Measurements from ENCODE around the gene CGNL1.

Gene CGNL1

GRCh38 chr15:57477736-57478522 lies 101.6 kb downstream of the CGNL1 start:
- no peaks in the 10 kb centered on the region for H3K79me1 ChIP-seq (ENCODE audit: low read depth, low read length)
- no peak overlapping the region for H3K9ac ChIP-seq (ENCODE audit: low read depth, low read length, poor library complexity)
- no peak overlapping the region for H3K4me2 ChIP-seq (ENCODE audit: insufficient read depth, low read length, poor library complexity, severe bottlenecking)
- H4K8ac ChIP-seq (ENCODE audit: low read depth, low read length), result no peak overlapping the region
- no peak overlapping the region for H2BK120ac ChIP-seq (ENCODE audit: low read depth, low read length)
- no peak overlapping the region for H2BK5ac ChIP-seq (ENCODE audit: low read length)
- no peak overlapping the region for H2BK12ac ChIP-seq (ENCODE audit: low read length)
- H3K4me3 ChIP-seq (ENCODE audit: low read length in 2 of 2), result no peak overlapping the region
- no peak overlapping the region for H3K14ac ChIP-seq (ENCODE audit: low read length)
- peak overlapping the region; percentile 30 for H3K18ac ChIP-seq (ENCODE audit: low read length)
- no peak overlapping the region for H2BK15ac ChIP-seq (ENCODE audit: low read length)
- no peak overlapping the region for H4K91ac ChIP-seq (ENCODE audit: low read depth, low read length, poor library complexity)
- no peak overlapping the region for H3K23ac ChIP-seq (ENCODE audit: low read depth, low read length, poor library complexity)
- no peak for DNase-seq (ENCODE audit: low spot score)
- no peaks in the 10 kb centered on the region for H3K36me3 ChIP-seq (replicated peaks in 1 of 2; ENCODE audit: control insufficient read depth in 2 of 2, insufficient read depth in 2 of 2, low read length in 2 of 2)
- H3K27me3 ChIP-seq (ENCODE audit: control insufficient read depth in 3 of 3, insufficient read depth in 3 of 3, low read depth in 1 of 3, low read length in 3 of 3), result no peaks in the 10 kb centered on the region
- H3K27ac ChIP-seq (replicated peaks; ENCODE audit: low read length), result no peak overlapping the region
- peak overlapping the region; percentile 67 for H2AFZ ChIP-seq (ENCODE audit: low read length)
- peaks cover 0 to 3% of the 10 kb centered on the region in 2 donors for H3K9me3 ChIP-seq (replicated peaks in 1 of 2; ENCODE audit: control insufficient read depth in 2 of 2, insufficient read depth in 1 of 2, low read depth in 1 of 2, low read length in 2 of 2)
- WGBS, 2 donors (ENCODE audit: extremely low coverage in 2 of 2, insufficient read length in 2 of 2, insufficient replicate concordance in 1 of 2), result no CpG with 5 or more reads among the region's 9 CpGs
- no peak overlapping the region for H2AK5ac ChIP-seq (ENCODE audit: low read depth, low read length)
- peaks cover 10 to 21% of the 10 kb centered on the region in 2 donors for H3K4me1 ChIP-seq (ENCODE audit: control insufficient read depth in 2 of 2, insufficient read depth in 1 of 2, low read depth in 1 of 2, low read length in 2 of 2)
- no peak overlapping the region for H3K4ac ChIP-seq (ENCODE audit: low read length)

GRCh38 chr15:57479005-57479404 lies 102.7 kb downstream of the CGNL1 start:
- Histone ChIP-seq H3K4me2 (ENCODE audit: insufficient read depth, low read length, poor library complexity, severe bottlenecking) (no peak overlapping the region), H3K36me3 (replicated peaks in 1 of 2; ENCODE audit: control insufficient read depth in 2 of 2, insufficient read depth in 2 of 2, low read length in 2 of 2) (no peaks in the 10 kb centered on the region), H3K27ac (replicated peaks; ENCODE audit: low read length) (no peak overlapping the region), H3K23ac (ENCODE audit: low read depth, low read length, poor library complexity) (no peak overlapping the region), H3K79me1 (ENCODE audit: low read depth, low read length) (no peaks in the 10 kb centered on the region), H3K14ac (ENCODE audit: low read length) (no peak overlapping the region), H4K91ac (ENCODE audit: low read depth, low read length, poor library complexity) (no peak overlapping the region), H2AK5ac (ENCODE audit: low read depth, low read length) (no peak overlapping the region), H3K9me3 (replicated peaks in 1 of 2; ENCODE audit: control insufficient read depth in 2 of 2, insufficient read depth in 1 of 2, low read depth in 1 of 2, low read length in 2 of 2) (peaks cover 0 to 3% of the 10 kb centered on the region in 2 donors), H3K4me3 (ENCODE audit: low read length in 2 of 2) (no peak overlapping the region), H4K8ac (ENCODE audit: low read depth, low read length) (no peak overlapping the region), H2AFZ (ENCODE audit: low read length) (no peak overlapping the region), H3K9ac (ENCODE audit: low read depth, low read length, poor library complexity) (no peak overlapping the region), H2BK5ac (ENCODE audit: low read length) (no peak overlapping the region), H3K4ac (ENCODE audit: low read length) (no peak overlapping the region), H3K18ac (ENCODE audit: low read length) (no peak overlapping the region), H3K4me1 (ENCODE audit: control insufficient read depth in 2 of 2, insufficient read depth in 1 of 2, low read depth in 1 of 2, low read length in 2 of 2) (peaks cover 10 to 21% of the 10 kb centered on the region in 2 donors), H3K27me3 (ENCODE audit: control insufficient read depth in 3 of 3, insufficient read depth in 3 of 3, low read depth in 1 of 3, low read length in 3 of 3) (no peaks in the 10 kb centered on the region), H2BK12ac (ENCODE audit: low read length) (no peak overlapping the region), H2BK15ac (ENCODE audit: low read length) (no peak overlapping the region), H2BK120ac (ENCODE audit: low read depth, low read length) (no peak overlapping the region)
- WGBS, 2 donors (ENCODE audit: extremely low coverage in 2 of 2, insufficient read length in 2 of 2, insufficient replicate concordance in 1 of 2), result no CpG with 5 or more reads among the region's 1 CpG
- no peak for DNase-seq (ENCODE audit: low spot score)

- Histone ChIP-seq H2BK15ac (ENCODE audit: low read length) (no peak overlapping the region), H2AFZ (ENCODE audit: low read length) (no peak overlapping the region), H3K9ac (ENCODE audit: low read depth, low read length, poor library complexity) (no peak overlapping the region), H4K91ac (ENCODE audit: low read depth, low read length, poor library complexity) (no peak overlapping the region), H3K4me1 (ENCODE audit: control insufficient read depth in 2 of 2, insufficient read depth in 1 of 2, low read depth in 1 of 2, low read length in 2 of 2) (peaks cover 9 to 21% of the 10 kb centered on the region in 2 donors), H2BK120ac (ENCODE audit: low read depth, low read length) (no peak overlapping the region), H2BK12ac (ENCODE audit: low read length) (no peak overlapping the region), H3K9me3 (replicated peaks in 1 of 2; ENCODE audit: control insufficient read depth in 2 of 2, insufficient read depth in 1 of 2, low read depth in 1 of 2, low read length in 2 of 2) (peaks cover 0 to 3% of the 10 kb centered on the region in 2 donors), H3K79me1 (ENCODE audit: low read depth, low read length) (no peaks in the 10 kb centered on the region), H3K27ac (replicated peaks; ENCODE audit: low read length) (no peak overlapping the region), H3K4me3 (ENCODE audit: low read length in 2 of 2) (no peak overlapping the region), H3K27me3 (ENCODE audit: control insufficient read depth in 3 of 3, insufficient read depth in 3 of 3, low read depth in 1 of 3, low read length in 3 of 3) (no peaks in the 10 kb centered on the region), H3K18ac (ENCODE audit: low read length) (no peak overlapping the region), H3K14ac (ENCODE audit: low read length) (no peak overlapping the region), H4K8ac (ENCODE audit: low read depth, low read length) (no peak overlapping the region), H3K36me3 (replicated peaks in 1 of 2; ENCODE audit: control insufficient read depth in 2 of 2, insufficient read depth in 2 of 2, low read length in 2 of 2) (no peaks in the 10 kb centered on the region), H2BK5ac (ENCODE audit: low read length) (no peak overlapping the region), H3K23ac (ENCODE audit: low read depth, low read length, poor library complexity) (no peak overlapping the region), H3K4me2 (ENCODE audit: insufficient read depth, low read length, poor library complexity, severe bottlenecking) (no peak overlapping the region), H3K4ac (ENCODE audit: low read length) (no peak overlapping the region), H2AK5ac (ENCODE audit: low read depth, low read length) (no peak overlapping the region)
- no peak for DNase-seq (ENCODE audit: low spot score)
- WGBS, 2 donors (ENCODE audit: extremely low coverage in 2 of 2, insufficient read length in 2 of 2, insufficient replicate concordance in 1 of 2), result no CpG with 5 or more reads among the region's 3 CpGs
Observed at GRCh38 chr15:57481038-57481705, 104.9 kb downstream of the CGNL1 start.

GRCh38 chr15:57485869-57486268 lies 109.6 kb downstream of the CGNL1 start:
- no peak overlapping the region for H3K27ac ChIP-seq (replicated peaks; ENCODE audit: low read length)
- H3K4me2 ChIP-seq (ENCODE audit: insufficient read depth, low read length, poor library complexity, severe bottlenecking), result no peak overlapping the region
- H3K9me3 ChIP-seq (replicated peaks in 1 of 2; ENCODE audit: control insufficient read depth in 2 of 2, insufficient read depth in 1 of 2, low read depth in 1 of 2, low read length in 2 of 2), result peaks cover 0 to 3% of the 10 kb centered on the region in 2 donors
- no peaks in the 10 kb centered on the region for H3K4me1 ChIP-seq (ENCODE audit: control insufficient read depth in 2 of 2, insufficient read depth in 1 of 2, low read depth in 1 of 2, low read length in 2 of 2)
- H3K4ac ChIP-seq (ENCODE audit: low read length), result no peak overlapping the region
- H3K14ac ChIP-seq (ENCODE audit: low read length), result no peak overlapping the region
- no peaks in the 10 kb centered on the region for H3K36me3 ChIP-seq (replicated peaks in 1 of 2; ENCODE audit: control insufficient read depth in 2 of 2, insufficient read depth in 2 of 2, low read length in 2 of 2)
- no peak overlapping the region for H2BK120ac ChIP-seq (ENCODE audit: low read depth, low read length)
- no peak for DNase-seq (ENCODE audit: low spot score)
- H4K8ac ChIP-seq (ENCODE audit: low read depth, low read length), result no peak overlapping the region
- no peak overlapping the region for H3K9ac ChIP-seq (ENCODE audit: low read depth, low read length, poor library complexity)
- H2BK15ac ChIP-seq (ENCODE audit: low read length), result no peak overlapping the region
- no peak overlapping the region for H2AK5ac ChIP-seq (ENCODE audit: low read depth, low read length)
- H3K23ac ChIP-seq (ENCODE audit: low read depth, low read length, poor library complexity), result no peak overlapping the region
- H4K91ac ChIP-seq (ENCODE audit: low read depth, low read length, poor library complexity), result no peak overlapping the region
- no peak overlapping the region for H2BK5ac ChIP-seq (ENCODE audit: low read length)
- no peak overlapping the region for H2BK12ac ChIP-seq (ENCODE audit: low read length)
- no peak overlapping the region for H3K4me3 ChIP-seq (ENCODE audit: low read length in 2 of 2)
- no peak overlapping the region for H3K18ac ChIP-seq (ENCODE audit: low read length)
- no peaks in the 10 kb centered on the region for H3K79me1 ChIP-seq (ENCODE audit: low read depth, low read length)
- H2AFZ ChIP-seq (ENCODE audit: low read length), result no peak overlapping the region
- no peaks in the 10 kb centered on the region for H3K27me3 ChIP-seq (ENCODE audit: control insufficient read depth in 3 of 3, insufficient read depth in 3 of 3, low read depth in 1 of 3, low read length in 3 of 3)
- no CpG with 5 or more reads among the region's 2 CpGs for WGBS, 2 donors (ENCODE audit: extremely low coverage in 2 of 2, insufficient read length in 2 of 2, insufficient replicate concordance in 1 of 2)
